ENCODE results near the gene DDX27. TPM values are rescaled to one million over a fixed set of nuclear protein-coding genes. Genes with fewer than 3 reads are reported as not detected.
A peak's percentile ranks its signal among the peaks of the same experiment; 100 is the strongest.

Gene DDX27
- total and polyA plus RNA-seq, 2 of the 13 experiments (the other 11 are each of a cell fraction or from before 2014, with no cell fraction given): 42.6 to 72.8 TPM

- TF ChIP-seq ZNF280D (CRISPR knock-in tag; IDR thresholded peaks at IDR 0.05): peak; percentile 77
- peak; percentile 46; the same call in 1 of the 2 replicates for TF ChIP-seq SRF (IDR thresholded peaks at IDR 0.05; ENCODE audit: low read depth, low read length)
- TF ChIP-seq SPEN (CRISPR knock-in tag; IDR thresholded peaks at IDR 0.05; ENCODE audit: low read depth): peak; percentile 37; the same call in 1 of the 2 replicates
- 0 out of 2 replicates have a peak, but pooled peaks have one; percentile 21 for TF ChIP-seq EED (CRISPR knock-in tag; IDR thresholded peaks at IDR 0.05)
- no peak for TF ChIP-seq ZNF747 (CRISPR knock-in tag; IDR thresholded peaks at IDR 0.05; ENCODE audit: borderline replicate concordance)
- TF ChIP-seq TARDBP (CRISPR knock-in tag; IDR thresholded peaks at IDR 0.05): no peak; the same call in 1 of the 2 replicates
- TF ChIP-seq GABPA (IDR thresholded peaks at IDR 0.05; ENCODE audit: low read depth, low read length): no peak
- no peak for TF ChIP-seq GABPA (CRISPR knock-in tag; IDR thresholded peaks at IDR 0.05; ENCODE audit: low read depth)
- TF ChIP-seq HHEX (CRISPR knock-in tag; IDR thresholded peaks at IDR 0.05): no peak
- TF ChIP-seq JUN (CRISPR knock-in tag; IDR thresholded peaks at IDR 0.05): peak; percentile 8; the same call in 1 of the 2 replicates
- no peak for TF ChIP-seq GATA4 (IDR thresholded peaks at IDR 0.05; ENCODE audit: borderline replicate concordance, low read depth)
- no peak for TF ChIP-seq GRHL1 (CRISPR knock-in tag; conservative IDR thresholded peaks at IDR 0.05)
- no peak for TF ChIP-seq MEIS2 (CRISPR knock-in tag; IDR thresholded peaks at IDR 0.05)
- TF ChIP-seq ADNP (CRISPR knock-in tag; IDR thresholded peaks at IDR 0.05): no peak
- no peak for TF ChIP-seq MIER2 (CRISPR knock-in tag; IDR thresholded peaks at IDR 0.05)
- TF ChIP-seq ZNF225 (CRISPR knock-in tag; IDR thresholded peaks at IDR 0.05): no peak
- no peak for TF ChIP-seq ZNF780A (CRISPR knock-in tag; IDR thresholded peaks at IDR 0.05)
- no peak for TF ChIP-seq PTBP1 (IDR thresholded peaks at IDR 0.05; ENCODE audit: low read depth, low read length, poor library complexity, severe bottlenecking)
- peak; percentile 72 for TF ChIP-seq NFYC (CRISPR knock-in tag; IDR thresholded peaks at IDR 0.05)
- TF ChIP-seq ZNF350 (CRISPR knock-in tag; IDR thresholded peaks at IDR 0.05; ENCODE audit: borderline replicate concordance, low read depth): no peak
- TF ChIP-seq ZMYM3 (CRISPR knock-in tag; IDR thresholded peaks at IDR 0.05): 0 out of 2 replicates have a peak, but pooled peaks have one; percentile 10
- no peak for TF ChIP-seq HCFC1 (IDR thresholded peaks at IDR 0.05; ENCODE audit: low read depth, low read length)
- TF ChIP-seq ZNF101 (CRISPR knock-in tag; IDR thresholded peaks at IDR 0.05; ENCODE audit: borderline replicate concordance, low read depth): no peak
- no peak for TF ChIP-seq TFE3 (CRISPR knock-in tag; IDR thresholded peaks at IDR 0.05)
- TF ChIP-seq ZIK1 (CRISPR knock-in tag; IDR thresholded peaks at IDR 0.05; ENCODE audit: borderline replicate concordance, low read depth): no peak
Observed at GRCh38 chr20:49286689-49287551, 67.7 kb downstream of the DDX27 start (continued).
